ENCODE results near the gene TTLL5. TPM values are rescaled to one million over a fixed set of nuclear protein-coding genes. Genes with fewer than 3 reads are reported as not detected.
A peak's percentile ranks its signal among the peaks of the same experiment; 100 is the strongest.

TTLL5 gene
- total and polyA plus RNA-seq, 2 of the 13 experiments (the other 11 are each of a cell fraction or from before 2014, with no cell fraction given) = 11.8 to 18.8 TPM

DNA sequence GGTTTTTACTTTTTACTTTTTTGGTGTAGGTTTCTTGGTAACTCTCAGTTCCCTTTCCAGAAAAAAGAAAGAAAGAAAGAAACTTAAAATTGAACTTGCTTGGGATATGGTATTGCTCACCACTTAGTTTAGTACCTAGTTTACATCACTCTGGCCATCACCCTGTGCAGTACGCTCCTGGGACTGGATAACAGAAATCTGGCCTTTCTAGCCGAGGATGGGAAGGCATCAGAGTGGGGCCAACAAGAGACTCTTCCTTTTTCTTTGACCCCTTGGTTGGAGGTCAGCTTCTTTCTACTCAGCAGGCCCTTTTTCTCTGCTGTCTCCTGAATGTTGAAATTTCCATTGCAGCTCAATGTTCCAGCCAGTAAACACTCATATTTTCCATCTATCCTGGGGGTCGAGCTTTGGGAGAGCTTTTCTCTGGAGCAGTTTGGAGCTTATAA is 164.1 kb downstream of the TTLL5 start (continued):
- TF ChIP-seq, protein P1, sequence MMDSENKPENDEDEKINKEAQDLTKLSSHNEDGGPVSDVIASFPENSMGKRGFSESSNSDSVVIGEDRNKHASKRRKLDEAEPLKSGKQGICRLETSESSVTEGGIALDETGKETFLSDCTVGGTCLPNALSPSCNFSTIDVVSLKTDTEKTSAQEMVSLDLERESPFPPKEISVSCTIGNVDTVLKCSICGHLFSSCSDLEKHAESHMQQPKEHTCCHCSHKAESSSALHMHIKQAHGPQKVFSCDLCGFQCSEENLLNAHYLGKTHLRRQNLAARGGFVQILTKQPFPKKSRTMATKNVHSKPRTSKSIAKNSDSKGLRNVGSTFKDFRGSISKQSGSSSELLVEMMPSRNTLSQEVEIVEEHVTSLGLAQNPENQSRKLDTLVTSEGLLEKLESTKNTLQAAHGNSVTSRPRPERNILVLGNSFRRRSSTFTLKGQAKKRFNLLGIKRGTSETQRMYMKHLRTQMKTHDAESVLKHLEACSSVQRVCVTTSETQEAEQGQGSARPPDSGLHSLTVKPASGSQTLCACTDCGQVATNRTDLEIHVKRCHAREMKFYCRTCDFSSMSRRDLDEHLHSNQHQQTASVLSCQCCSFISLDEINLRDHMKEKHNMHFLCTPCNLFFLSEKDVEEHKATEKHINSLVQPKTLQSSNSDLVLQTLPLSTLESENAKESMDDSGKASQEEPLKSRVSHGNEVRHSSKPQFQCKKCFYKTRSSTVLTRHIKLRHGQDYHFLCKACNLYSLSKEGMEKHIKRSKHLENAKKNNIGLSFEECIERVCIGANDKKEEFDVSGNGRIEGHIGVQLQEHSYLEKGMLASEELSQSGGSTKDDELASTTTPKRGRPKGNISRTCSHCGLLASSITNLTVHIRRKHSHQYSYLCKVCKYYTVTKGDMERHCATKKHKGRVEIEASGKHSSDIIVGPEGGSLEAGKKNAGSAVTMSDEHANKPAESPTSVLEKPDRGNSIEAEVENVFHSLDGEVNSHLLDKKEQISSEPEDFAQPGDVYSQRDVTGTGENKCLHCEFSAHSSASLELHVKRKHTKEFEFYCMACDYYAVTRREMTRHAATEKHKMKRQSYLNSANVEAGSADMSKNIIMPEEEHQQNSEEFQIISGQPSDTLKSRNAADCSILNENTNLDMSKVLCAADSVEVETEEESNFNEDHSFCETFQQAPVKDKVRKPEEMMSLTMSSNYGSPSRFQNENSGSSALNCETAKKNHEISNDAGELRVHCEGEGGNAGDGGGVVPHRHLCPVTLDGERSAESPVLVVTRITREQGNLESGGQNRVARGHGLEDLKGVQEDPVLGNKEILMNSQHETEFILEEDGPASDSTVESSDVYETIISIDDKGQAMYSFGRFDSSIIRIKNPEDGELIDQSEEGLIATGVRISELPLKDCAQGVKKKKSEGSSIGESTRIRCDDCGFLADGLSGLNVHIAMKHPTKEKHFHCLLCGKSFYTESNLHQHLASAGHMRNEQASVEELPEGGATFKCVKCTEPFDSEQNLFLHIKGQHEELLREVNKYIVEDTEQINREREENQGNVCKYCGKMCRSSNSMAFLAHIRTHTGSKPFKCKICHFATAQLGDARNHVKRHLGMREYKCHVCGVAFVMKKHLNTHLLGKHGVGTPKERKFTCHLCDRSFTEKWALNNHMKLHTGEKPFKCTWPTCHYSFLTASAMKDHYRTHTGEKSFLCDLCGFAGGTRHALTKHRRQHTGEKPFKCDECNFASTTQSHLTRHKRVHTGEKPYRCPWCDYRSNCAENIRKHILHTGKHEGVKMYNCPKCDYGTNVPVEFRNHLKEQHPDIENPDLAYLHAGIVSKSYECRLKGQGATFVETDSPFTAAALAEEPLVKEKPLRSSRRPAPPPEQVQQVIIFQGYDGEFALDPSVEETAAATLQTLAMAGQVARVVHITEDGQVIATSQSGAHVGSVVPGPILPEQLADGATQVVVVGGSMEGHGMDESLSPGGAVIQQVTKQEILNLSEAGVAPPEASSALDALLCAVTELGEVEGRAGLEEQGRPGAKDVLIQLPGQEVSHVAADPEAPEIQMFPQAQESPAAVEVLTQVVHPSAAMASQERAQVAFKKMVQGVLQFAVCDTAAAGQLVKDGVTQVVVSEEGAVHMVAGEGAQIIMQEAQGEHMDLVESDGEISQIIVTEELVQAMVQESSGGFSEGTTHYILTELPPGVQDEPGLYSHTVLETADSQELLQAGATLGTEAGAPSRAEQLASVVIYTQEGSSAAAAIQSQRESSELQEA (CRISPR knock-in tag; IDR thresholded peaks at IDR 0.05; ENCODE audit: not compliant biosample characterization) = no peak
- TF ChIP-seq NR2F6 (IDR thresholded peaks at IDR 0.05) (peak; percentile 39; the same call in 1 of the 2 replicates), NR2F6 (CRISPR knock-in tag; IDR thresholded peaks at IDR 0.05) (0 out of 2 replicates have a peak, but pooled peaks have one; percentile 11), IRX3 (CRISPR knock-in tag; IDR thresholded peaks at IDR 0.05; ENCODE audit: borderline replicate concordance, low read depth) (no peak), ZNF644 (CRISPR knock-in tag; IDR thresholded peaks at IDR 0.05; ENCODE audit: low read depth) (no peak)
- TF ChIP-seq, protein P2, sequence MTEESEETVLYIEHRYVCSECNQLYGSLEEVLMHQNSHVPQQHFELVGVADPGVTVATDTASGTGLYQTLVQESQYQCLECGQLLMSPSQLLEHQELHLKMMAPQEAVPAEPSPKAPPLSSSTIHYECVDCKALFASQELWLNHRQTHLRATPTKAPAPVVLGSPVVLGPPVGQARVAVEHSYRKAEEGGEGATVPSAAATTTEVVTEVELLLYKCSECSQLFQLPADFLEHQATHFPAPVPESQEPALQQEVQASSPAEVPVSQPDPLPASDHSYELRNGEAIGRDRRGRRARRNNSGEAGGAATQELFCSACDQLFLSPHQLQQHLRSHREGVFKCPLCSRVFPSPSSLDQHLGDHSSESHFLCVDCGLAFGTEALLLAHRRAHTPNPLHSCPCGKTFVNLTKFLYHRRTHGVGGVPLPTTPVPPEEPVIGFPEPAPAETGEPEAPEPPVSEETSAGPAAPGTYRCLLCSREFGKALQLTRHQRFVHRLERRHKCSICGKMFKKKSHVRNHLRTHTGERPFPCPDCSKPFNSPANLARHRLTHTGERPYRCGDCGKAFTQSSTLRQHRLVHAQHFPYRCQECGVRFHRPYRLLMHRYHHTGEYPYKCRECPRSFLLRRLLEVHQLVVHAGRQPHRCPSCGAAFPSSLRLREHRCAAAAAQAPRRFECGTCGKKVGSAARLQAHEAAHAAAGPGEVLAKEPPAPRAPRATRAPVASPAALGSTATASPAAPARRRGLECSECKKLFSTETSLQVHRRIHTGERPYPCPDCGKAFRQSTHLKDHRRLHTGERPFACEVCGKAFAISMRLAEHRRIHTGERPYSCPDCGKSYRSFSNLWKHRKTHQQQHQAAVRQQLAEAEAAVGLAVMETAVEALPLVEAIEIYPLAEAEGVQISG (CRISPR knock-in tag; IDR thresholded peaks at IDR 0.05) = no peak
- TF ChIP-seq, protein P3, sequence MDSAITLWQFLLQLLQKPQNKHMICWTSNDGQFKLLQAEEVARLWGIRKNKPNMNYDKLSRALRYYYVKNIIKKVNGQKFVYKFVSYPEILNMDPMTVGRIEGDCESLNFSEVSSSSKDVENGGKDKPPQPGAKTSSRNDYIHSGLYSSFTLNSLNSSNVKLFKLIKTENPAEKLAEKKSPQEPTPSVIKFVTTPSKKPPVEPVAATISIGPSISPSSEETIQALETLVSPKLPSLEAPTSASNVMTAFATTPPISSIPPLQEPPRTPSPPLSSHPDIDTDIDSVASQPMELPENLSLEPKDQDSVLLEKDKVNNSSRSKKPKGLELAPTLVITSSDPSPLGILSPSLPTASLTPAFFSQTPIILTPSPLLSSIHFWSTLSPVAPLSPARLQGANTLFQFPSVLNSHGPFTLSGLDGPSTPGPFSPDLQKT (CRISPR knock-in tag; IDR thresholded peaks at IDR 0.05; ENCODE audit: borderline replicate concordance) = no peak
